Common myeloid progenitor, CD34-positive (primary cell): ENCODE results near the gene LMF1.

ENCODE experiments used
- CTCF ChIA-PET: fragments of 350-600 bp; sonication (Branson Sonifier 250); formaldehyde crosslinking; loops from one replicate; lab custom pipeline; 2021; ENCODE audit warnings: antibody characterized with exemption; lab: Charles Lee
- POLR2A ChIA-PET: fragments of 350-600 bp; sonication (Branson Sonifier 250); formaldehyde crosslinking; loops from one replicate; lab custom pipeline; 2021; ENCODE audit warnings: antibody characterized with exemption; lab: Charles Lee
- DNase-seq, 3 donors: peaks; one replicate each; pipeline versions ENCODE4 v3.0.0 to v3.0.0-alpha.2; 2013
- H3K27ac ChIP-seq, 2 experiments: 1 replicate in 1 of 2; 2 replicates in 1 of 2; pipeline ENCODE4 v1.7.0; 2013; ENCODE audit warnings: inconsistent platforms in 2 of 2, low read length in 2 of 2, mild to moderate bottlenecking in 2 of 2, low read depth in 1 of 2, moderate library complexity in 1 of 2; ENCODE audit not compliant: severe bottlenecking in 2 of 2, insufficient read depth in 1 of 2, poor library complexity in 1 of 2
- H3K27me3 ChIP-seq, 5 experiments: replicated peaks in 2 of 5; 1 replicate in 3 of 5; 2 replicates in 2 of 5; pipeline versions ENCODE4 v1.6.1 to v1.7.0; 2013; ENCODE audit warnings: low read length in 4 of 5, mild to moderate bottlenecking in 2 of 5, moderate library complexity in 2 of 5, inconsistent platforms in 1 of 5; ENCODE audit not compliant: insufficient read depth in 5 of 5, control insufficient read depth in 4 of 5
- H3K36me3 ChIP-seq, 4 experiments: 1 replicate in 2 of 4; 2 replicates in 2 of 4; pipeline versions ENCODE4 v1.6.1 to v1.7.0; 2013; ENCODE audit warnings: low read length in 3 of 4, control low read depth in 1 of 4, mild to moderate bottlenecking in 1 of 4; ENCODE audit not compliant: control insufficient read depth in 4 of 4, insufficient read depth in 4 of 4
- H3K4me1 ChIP-seq, 4 experiments: 1 replicate in 3 of 4; 2 replicates in 1 of 4; pipeline versions ENCODE4 v1.6.1 to v1.7.1; 2013; ENCODE audit warnings: low read length in 3 of 4, mild to moderate bottlenecking in 3 of 4, control low read depth in 1 of 4, inconsistent platforms in 1 of 4, moderate library complexity in 1 of 4; ENCODE audit not compliant: control insufficient read depth in 4 of 4, insufficient read depth in 4 of 4; ENCODE audit errors: control extremely low read depth in 1 of 4
- H3K4me3 ChIP-seq, 7 experiments: 1 replicate in 4 of 7; 2 replicates in 3 of 7; pipeline versions ENCODE4 v1.5.1 to v1.7.0; 2013; ENCODE audit warnings: mild to moderate bottlenecking in 7 of 7, low read length in 6 of 7, moderate library complexity in 6 of 7, inconsistent platforms in 2 of 7, low read depth in 2 of 7, control low read depth in 1 of 7; ENCODE audit not compliant: insufficient read depth in 4 of 7, control insufficient read depth in 1 of 7; ENCODE audit errors: extremely low read depth in 1 of 7
- H3K9me3 ChIP-seq, 5 experiments: 1 replicate in 4 of 5; 2 replicates in 1 of 5; pipeline versions ENCODE4 v1.6.1 to v1.7.1; 2013; ENCODE audit warnings: low read length in 4 of 5, mild to moderate bottlenecking in 2 of 5, inconsistent platforms in 1 of 5, low read depth in 1 of 5, moderate library complexity in 1 of 5; ENCODE audit not compliant: control insufficient read depth in 4 of 5, insufficient read depth in 2 of 5; ENCODE audit errors: control extremely low read depth in 1 of 5
- WGBS: methylation state at CpG from one replicate; pipeline ENCODE4 v1.1.5; 2013; ENCODE audit not compliant: insufficient coverage; 5-methylcytosine and 5-hydroxymethylcytosine counted together

Gene LMF1

GRCh38 chr16:926715-927114, 44.1 kb downstream of the LMF1 start:
- 100% methylated on average over 7 of the region's 8 CpGs for WGBS
- CTCF ChIA-PET, result no interaction called here
- Histone ChIP-seq H3K36me3 (peaks cover 3 to 76% (median 9%) of the 10 kb centered on the region in 4 experiments), H3K27me3 (no peaks in the 10 kb centered on the region), H3K4me3 (no peak overlapping the region), H3K27ac (no peak overlapping the region), H3K9me3 (peaks cover 0 to 47% (median 24%) of the 10 kb centered on the region in 5 experiments), H3K4me1 (no peaks in the 10 kb centered on the region)
- POLR2A ChIA-PET, result no interaction called here
- DNase-seq, result no peak

- Histone ChIP-seq H3K27ac (no peak overlapping the region), H3K9me3 (peaks cover 0 to 47% (median 24%) of the 10 kb centered on the region in 5 experiments), H3K4me1 (no peaks in the 10 kb centered on the region), H3K4me3 (no peak overlapping the region), H3K36me3 (peaks cover 0 to 68% (median 9%) of the 10 kb centered on the region in 4 experiments), H3K27me3 (no peaks in the 10 kb centered on the region)
- POLR2A ChIA-PET, result no interaction called here
- WGBS, result 100% methylated on average over 7 of the region's 13 CpGs
- DNase-seq, result no peak
- CTCF ChIA-PET, result no interaction called here
These were observed 46.0 kb downstream of the LMF1 start for GRCh38 chr16:924806-925205.

- no CpG with 5 or more reads among the region's 5 CpGs for WGBS
- CTCF ChIA-PET, result no interaction called here
- DNase-seq, result no peak
- Histone ChIP-seq H3K4me1 (no peaks in the 10 kb centered on the region), H3K27me3 (no peaks in the 10 kb centered on the region), H3K4me3 (no peak overlapping the region), H3K36me3 (peaks cover 0 to 66% (median 9%) of the 10 kb centered on the region in 4 experiments), H3K27ac (no peak overlapping the region), H3K9me3 (peaks cover 0 to 47% (median 24%) of the 10 kb centered on the region in 5 experiments)
- POLR2A ChIA-PET, result no interaction called here
These were observed 46.7 kb downstream of the LMF1 start for GRCh38 chr16:924063-924462.

GRCh38 chr16:923184-923583, 47.6 kb downstream of the LMF1 start:
- peaks cover 0 to 47% (median 24%) of the 10 kb centered on the region in 5 experiments for H3K9me3 ChIP-seq
- no peak overlapping the region for H3K4me3 ChIP-seq

GRCh38 chr16:922051-922450, 48.7 kb downstream of the LMF1 start:
- H3K4me1 ChIP-seq, result no peaks in the 10 kb centered on the region
- ChIA-PET CTCF (no interaction called here), POLR2A (no interaction called here)

More at GRCh38 chr16:923184-923583, 47.6 kb downstream of the LMF1 start:
- Histone ChIP-seq H3K4me1 (no peaks in the 10 kb centered on the region), H3K36me3 (peaks cover 0 to 67% (median 9%) of the 10 kb centered on the region in 4 experiments), H3K27ac (no peak overlapping the region), H3K27me3 (no peaks in the 10 kb centered on the region)
- POLR2A ChIA-PET, result no interaction called here
- no peak for DNase-seq
- CTCF ChIA-PET, result no interaction called here
- WGBS, result 100% methylated on average over 7 of the region's 9 CpGs

GRCh38 chr16:921321-921905, 49.4 kb downstream of the LMF1 start:
- peaks cover 0 to 50% (median 9%) of the 10 kb centered on the region in 4 experiments for H3K36me3 ChIP-seq
- peaks cover 0 to 33% (median 13%) of the 10 kb centered on the region in 5 experiments for H3K9me3 ChIP-seq
- H3K4me3 ChIP-seq, result no peak overlapping the region
- ChIA-PET CTCF (no interaction called here), POLR2A (no interaction called here)
- H3K4me1 ChIP-seq, result no peaks in the 10 kb centered on the region
- no peaks in the 10 kb centered on the region for H3K27me3 ChIP-seq
- no peak overlapping the region for H3K27ac ChIP-seq
- WGBS, result 97% methylated on average over 26 of the region's 32 CpGs
- no peak for DNase-seq

More at GRCh38 chr16:922051-922450, 48.7 kb downstream of the LMF1 start:
- peaks cover 0 to 39% (median 19%) of the 10 kb centered on the region in 5 experiments for H3K9me3 ChIP-seq
- no peak overlapping the region for H3K4me3 ChIP-seq
- DNase-seq, result no peak
- 95% methylated on average over 13 of the region's 13 CpGs for WGBS
- H3K27ac ChIP-seq, result no peak overlapping the region
- H3K36me3 ChIP-seq, result peaks cover 0 to 56% (median 9%) of the 10 kb centered on the region in 4 experiments
- no peaks in the 10 kb centered on the region for H3K27me3 ChIP-seq

GRCh38 chr16:920717-921116, 50.1 kb downstream of the LMF1 start:
- no peaks in the 10 kb centered on the region for H3K27me3 ChIP-seq
- no peak overlapping the region for H3K27ac ChIP-seq
- ChIA-PET CTCF (interaction anchor here (0.6 kb wide), 1 partner anchor 172 kb away, joined by 3 read pairs; no protein-coding TSS in a partner anchor), POLR2A (no interaction called here)
- peaks cover 0 to 26% (median 11%) of the 10 kb centered on the region in 5 experiments for H3K9me3 ChIP-seq
- H3K36me3 ChIP-seq, result peaks cover 0 to 43% (median 9%) of the 10 kb centered on the region in 4 experiments
- H3K4me1 ChIP-seq, result no peaks in the 10 kb centered on the region
- 94% methylated on average over 12 of the region's 18 CpGs for WGBS
- DNase-seq, result no peak
- no peak overlapping the region for H3K4me3 ChIP-seq
